PC-9 (cell line): ENCODE measurements around the gene FNDC4. TPM values are rescaled to one million over a fixed set of nuclear protein-coding genes. Genes with fewer than 3 reads are reported as not detected.
A peak's percentile ranks its signal among the peaks of the same experiment; 100 is the strongest.

Experiments used
- BruUV-seq: library from RNA; stranded (reverse); fragments of 400-500 nt; replicated peaks from 2 replicates; lab custom pipeline; 2021; lab: Mats Ljungman, UMichigan
- CTCF ChIA-PET: fragments of 300-600 bp; sonication (Branson Sonifier 250); formaldehyde crosslinking; loops from one replicate; lab custom pipeline; 2022; ENCODE audit warnings: antibody characterized with exemption; lab: Charles Lee
- POLR2A ChIA-PET: fragments of 300-600 bp; sonication (Branson Sonifier 250); formaldehyde crosslinking; loops from one replicate; lab custom pipeline; 2022; ENCODE audit warnings: antibody characterized with exemption; ENCODE audit not compliant: unreplicated experiment; lab: Charles Lee
- DNase-seq, 2 experiments: peaks; one replicate each; pipeline versions ENCODE4 v3.0.0 to v3.0.0-alpha.2; 2015 to 2022; ENCODE audit warnings: mixed read lengths in 1 of 2
- H2AFZ ChIP-seq: fragments of 200-600 bp; sonication (generic); 2 replicates; pipeline ENCODE4 v1.8.1; 2017; ENCODE audit warnings: antibody characterized with exemption
- H3F3A ChIP-seq: fragments of 200-600 bp; sonication (generic); 2 replicates; pipeline ENCODE4 v1.8.1; 2017; ENCODE audit warnings: antibody characterized with exemption, mild to moderate bottlenecking, low read depth; ENCODE audit not compliant: insufficient read depth
- H3K27ac ChIP-seq: fragments of 200-600 bp; sonication (generic); 2 replicates; pipeline ENCODE4 v1.6.1; 2016; ENCODE audit warnings: mixed run types
- H3K27me3 ChIP-seq: fragments of 200-600 bp; sonication (generic); 2 replicates; pipeline ENCODE4 v1.6.1; 2016; ENCODE audit warnings: low read depth, mixed run types; ENCODE audit not compliant: insufficient read depth
- H3K36me3 ChIP-seq: fragments of 200-600 bp; sonication (generic); 2 replicates; pipeline ENCODE4 v1.6.1; 2016; ENCODE audit warnings: low read depth, mixed run types
- H3K4me1 ChIP-seq: fragments of 200-600 bp; sonication (generic); replicated peaks from 2 replicates; pipeline ENCODE4 v1.6.1; 2016; ENCODE audit warnings: mixed run types; ENCODE audit not compliant: insufficient read depth
- H3K4me2 ChIP-seq: fragments of 200-600 bp; sonication (generic); 2 replicates; pipeline ENCODE4 v1.6.1; 2017; ENCODE audit warnings: mixed run types
- H3K4me3 ChIP-seq: fragments of 200-600 bp; sonication (generic); 2 replicates; pipeline ENCODE4 v1.6.1; 2016; ENCODE audit warnings: mixed run types
- H3K79me2 ChIP-seq: fragments of 200-600 bp; sonication (generic); 2 replicates; pipeline ENCODE4 v1.6.1; 2017; ENCODE audit warnings: low read depth, mixed run types
- H3K9me2 ChIP-seq: fragments of 200-600 bp; sonication (generic); 2 replicates; pipeline ENCODE4 v1.8.1; 2017; ENCODE audit warnings: mild to moderate bottlenecking; ENCODE audit not compliant: insufficient read depth
- H3K9me3 ChIP-seq: fragments of 200-600 bp; sonication (generic); 2 replicates; pipeline ENCODE4 v1.8.1; 2016; ENCODE audit warnings: low read depth; ENCODE audit not compliant: insufficient read depth
- H4K20me1 ChIP-seq: fragments of 200-600 bp; sonication (generic); 2 replicates; pipeline ENCODE4 v1.8.1; 2017; ENCODE audit not compliant: insufficient read depth
- EZH2 ChIP-seq: fragments of 200-600 bp; sonication (generic); IDR thresholded peaks from 2 replicates; pipeline ENCODE4 v1.8.0; 2017; ENCODE audit warnings: antibody characterized with exemption, low read depth
- intact Hi-C: fragments of 100-400 bp; cut with micrococcal nuclease; formaldehyde crosslinking; loops from one replicate; pipeline ENCODE4 v1.10.0; 2022; ENCODE audit not compliant: unreplicated experiment
- total RNA-seq: library from RNA; stranded (reverse); gene quantifications from 2 replicates; pipeline ENCODE4 v1.2.3, GENCODE V29; 2021
- TF ChIP-seq, protein P1 (sequence below): fragments of 200-600 bp; sonication (generic); conservative IDR thresholded peaks from 2 replicates; pipeline ENCODE4 v1.6.1; 2017; ENCODE audit warnings: mixed run types, antibody characterized with exemption, mild to moderate bottlenecking, moderate library complexity

The FNDC4 gene
- total RNA-seq, 1 experiment from 2014 or later = 5.3 TPM

DNA sequence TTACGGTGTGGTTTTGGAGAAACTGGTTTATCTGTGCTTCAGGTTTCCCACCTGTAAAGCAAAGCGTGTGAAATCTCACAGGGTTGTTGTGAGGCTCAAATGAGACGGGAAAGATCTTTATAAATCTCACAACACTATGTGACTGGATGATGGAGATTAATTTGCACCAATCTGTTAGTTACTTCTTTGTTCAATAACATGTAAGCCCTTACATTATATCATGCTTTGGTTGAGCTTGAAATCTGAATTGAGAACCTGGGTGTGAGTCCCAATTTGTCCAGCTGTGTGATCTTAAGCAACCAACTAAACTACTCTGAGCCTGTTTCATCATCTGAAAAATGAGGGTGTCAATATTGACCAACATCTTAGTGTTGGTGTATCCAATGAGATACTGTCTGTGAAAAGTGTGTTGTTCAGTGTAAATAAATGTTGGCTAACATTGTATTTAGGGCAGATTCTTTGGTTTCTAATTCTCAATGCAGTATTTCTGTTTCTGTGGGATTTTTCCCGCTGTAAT lies 898 bp upstream of the FNDC4 start:
- H3K9me2 ChIP-seq = no peaks in the 10 kb centered on the region
- no peaks in the 10 kb centered on the region for H4K20me1 ChIP-seq
- no peaks in the 10 kb centered on the region for H3K9me3 ChIP-seq
- peaks cover 25% of the 10 kb centered on the region for H3K4me1 ChIP-seq
- CTCF ChIA-PET = no interaction called here
- peak overlapping the region; percentile 46; the same call in 1 of the 2 replicates for H2AFZ ChIP-seq
- no peak overlapping the region; the same call in 1 of the 2 replicates for H3K4me3 ChIP-seq
- no peak overlapping the region for H3K27ac ChIP-seq
- peaks cover 7% of the 10 kb centered on the region; the same call in 1 of the 2 replicates for H3K27me3 ChIP-seq
- H3F3A ChIP-seq = peaks cover 8% of the 10 kb centered on the region; the same call in 1 of the 2 replicates
- no peak for DNase-seq
- H3K79me2 ChIP-seq = no peaks in the 10 kb centered on the region
- no TSS peak for BruUV-seq
- no peaks in the 10 kb centered on the region for H3K36me3 ChIP-seq
- H3K4me2 ChIP-seq = peak overlapping the region; percentile 86
- no peak for TF ChIP-seq EZH2
- TF ChIP-seq, protein P1, sequence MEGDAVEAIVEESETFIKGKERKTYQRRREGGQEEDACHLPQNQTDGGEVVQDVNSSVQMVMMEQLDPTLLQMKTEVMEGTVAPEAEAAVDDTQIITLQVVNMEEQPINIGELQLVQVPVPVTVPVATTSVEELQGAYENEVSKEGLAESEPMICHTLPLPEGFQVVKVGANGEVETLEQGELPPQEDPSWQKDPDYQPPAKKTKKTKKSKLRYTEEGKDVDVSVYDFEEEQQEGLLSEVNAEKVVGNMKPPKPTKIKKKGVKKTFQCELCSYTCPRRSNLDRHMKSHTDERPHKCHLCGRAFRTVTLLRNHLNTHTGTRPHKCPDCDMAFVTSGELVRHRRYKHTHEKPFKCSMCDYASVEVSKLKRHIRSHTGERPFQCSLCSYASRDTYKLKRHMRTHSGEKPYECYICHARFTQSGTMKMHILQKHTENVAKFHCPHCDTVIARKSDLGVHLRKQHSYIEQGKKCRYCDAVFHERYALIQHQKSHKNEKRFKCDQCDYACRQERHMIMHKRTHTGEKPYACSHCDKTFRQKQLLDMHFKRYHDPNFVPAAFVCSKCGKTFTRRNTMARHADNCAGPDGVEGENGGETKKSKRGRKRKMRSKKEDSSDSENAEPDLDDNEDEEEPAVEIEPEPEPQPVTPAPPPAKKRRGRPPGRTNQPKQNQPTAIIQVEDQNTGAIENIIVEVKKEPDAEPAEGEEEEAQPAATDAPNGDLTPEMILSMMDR = no peak
- intact Hi-C loops = no loop called here
- POLR2A ChIA-PET = no interaction called here

DNA sequence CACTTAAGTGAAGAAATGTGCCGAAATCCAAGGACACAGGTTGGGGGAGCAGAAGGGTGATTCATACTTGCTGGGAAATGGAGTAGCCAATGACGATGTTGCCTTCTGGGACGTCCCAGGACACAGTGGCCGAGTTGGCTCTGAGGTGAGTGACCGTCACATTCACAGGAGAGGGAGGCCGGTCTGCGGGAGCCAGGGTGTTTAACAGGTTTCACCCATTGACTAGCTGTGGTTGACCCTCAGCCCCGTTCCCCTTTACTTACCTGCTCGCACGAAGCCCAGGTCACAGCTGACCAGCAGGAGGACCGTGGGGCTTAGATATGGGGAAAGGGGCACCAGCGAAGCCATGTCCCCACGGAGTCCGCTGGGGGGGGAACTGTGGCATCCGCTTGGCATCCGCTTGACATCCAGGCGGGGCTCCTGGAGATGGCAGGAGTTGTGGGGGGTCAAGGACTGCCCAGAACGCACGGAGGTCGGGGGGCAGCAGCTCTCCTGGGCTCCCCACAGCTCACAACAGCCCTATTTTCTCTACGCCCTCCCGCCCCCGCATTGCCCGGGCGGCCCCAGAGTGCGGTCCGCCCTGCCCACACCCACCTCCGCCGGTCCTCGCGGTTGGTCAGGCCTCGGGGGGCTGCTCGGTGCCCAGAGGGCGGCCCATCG lies 586 bp downstream of the FNDC4 start:
- Histone ChIP-seq H3K79me2 (no peaks in the 10 kb centered on the region), H3K9me3 (no peaks in the 10 kb centered on the region), H3K27me3 (peaks cover 7% of the 10 kb centered on the region; the same call in 1 of the 2 replicates), H3K4me1 (peaks cover 31% of the 10 kb centered on the region), H3K4me2 (peak overlapping the region; percentile 86), H3K9me2 (no peaks in the 10 kb centered on the region), H3K36me3 (no peaks in the 10 kb centered on the region), H2AFZ (peak overlapping the region; percentile 64; the same call in 1 of the 2 replicates), H3K4me3 (peak overlapping the region; percentile 73; the same call in 1 of the 2 replicates), H3F3A (peaks cover 13% of the 10 kb centered on the region; the same call in 1 of the 2 replicates), H4K20me1 (no peaks in the 10 kb centered on the region), H3K27ac (no peak overlapping the region)
- POLR2A ChIA-PET = interaction anchor here (1.0 kb wide), 1 partner anchor 33 kb away, joined by 3 read pairs; no protein-coding TSS in a partner anchor
- no peak for TF ChIP-seq EZH2
- TF ChIP-seq, protein P1 = no peak
- no TSS peak for BruUV-seq
- CTCF ChIA-PET = no interaction called here
- intact Hi-C loops = loop anchor here (5.0 kb wide), 1 partner anchor 88 kb away; the partner anchor contains the start of gene ZNF512
- DNase-seq = peak in 1 of 2 experiments; percentile 58

DNA sequence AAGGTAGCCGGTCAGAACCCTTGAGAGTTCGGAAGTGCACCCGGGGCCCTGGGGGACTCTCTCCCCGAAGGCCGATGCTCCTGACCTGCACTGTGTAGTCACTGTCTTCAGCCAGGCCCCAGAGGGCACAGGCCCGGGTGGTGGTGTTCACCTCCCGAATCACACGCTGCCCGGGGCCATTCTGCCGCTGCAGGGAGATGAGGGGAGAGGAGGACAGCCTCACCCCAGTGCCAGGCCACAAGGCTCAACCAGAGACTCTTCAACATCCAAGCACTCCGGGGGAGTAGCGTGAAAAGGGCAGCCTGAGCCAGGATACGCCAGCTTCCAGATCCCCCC lies 1.1 kb downstream of the FNDC4 start:
- no peaks in the 10 kb centered on the region for H4K20me1 ChIP-seq
- intact Hi-C loops = loop anchor here (5.0 kb wide), 1 partner anchor 88 kb away; the partner anchor contains the start of gene ZNF512
- peaks cover 7% of the 10 kb centered on the region; the same call in 1 of the 2 replicates for H3K27me3 ChIP-seq
- TSS peak; percentile 66 for BruUV-seq
- POLR2A ChIA-PET = interaction anchor here (1.0 kb wide), 1 partner anchor 33 kb away, joined by 3 read pairs; no protein-coding TSS in a partner anchor
- no peak for DNase-seq
- H3K9me3 ChIP-seq = no peaks in the 10 kb centered on the region
- no peaks in the 10 kb centered on the region for H3K9me2 ChIP-seq
- no peak overlapping the region for H3K27ac ChIP-seq
- no peak overlapping the region; the same call in 1 of the 2 replicates for H2AFZ ChIP-seq
- CTCF ChIA-PET = no interaction called here
- 0 out of 2 replicates have a peak, but pooled peaks cover 3% of the 10 kb centered on the region for H3K79me2 ChIP-seq
- H3K4me3 ChIP-seq = no peak overlapping the region
- peaks cover 31% of the 10 kb centered on the region for H3K4me1 ChIP-seq
- H3F3A ChIP-seq = peaks cover 17% of the 10 kb centered on the region
- no peaks in the 10 kb centered on the region for H3K36me3 ChIP-seq
- 0 out of 2 replicates have a peak overlapping the region, but pooled peaks have one; percentile 86 for H3K4me2 ChIP-seq
- TF ChIP-seq, protein P1 = no peak
- no peak for TF ChIP-seq EZH2
